ENCODE measurements around the gene ATP11A.
"Not testable (repeated sequence)": the region's sequence is repeated elsewhere in the genome, so short reads cannot be mapped to it uniquely, and the experiment has no call there.

DNA sequence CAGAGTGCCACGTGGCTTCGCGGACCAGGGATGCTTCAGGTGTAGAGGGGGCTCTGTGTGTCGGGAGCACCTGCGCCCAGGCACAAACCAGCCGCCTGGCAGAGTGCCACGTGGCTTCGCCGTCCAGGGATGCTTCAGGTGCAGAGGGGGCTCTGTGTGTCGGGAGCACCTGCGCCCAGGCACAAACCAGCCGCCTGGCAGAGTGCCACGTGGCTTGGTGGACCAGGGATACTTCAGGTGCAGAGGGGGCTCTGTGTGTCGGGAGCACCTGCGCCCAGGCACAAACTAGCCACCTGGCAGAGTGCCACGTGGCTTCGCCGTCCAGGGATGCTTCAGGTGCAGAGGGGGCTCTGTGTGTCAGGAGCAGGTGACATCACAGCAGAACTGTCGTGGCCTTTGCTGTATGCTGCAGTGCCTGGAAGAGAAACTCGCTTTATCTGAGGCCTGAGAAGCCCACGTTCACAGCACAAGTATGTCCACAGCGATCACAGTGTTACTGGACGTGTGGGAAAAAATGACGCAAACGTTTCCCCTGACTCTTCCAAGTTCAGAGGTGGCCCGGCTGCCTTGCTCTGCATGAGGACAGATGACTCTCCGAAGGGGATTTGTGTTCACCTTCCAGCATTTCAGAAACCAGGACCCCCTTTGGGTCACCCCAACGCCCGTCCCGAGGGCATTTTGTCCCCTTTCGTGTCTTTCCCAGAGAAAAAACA lies 151.6 kb downstream of the ATP11A start:
- TF ChIP-seq EZH2 (optimal IDR thresholded peaks at IDR 0.05; ENCODE audit: low read depth, low read length); EZH2phosphoT487 (IDR thresholded peaks at IDR 0.05; ENCODE audit: low read length): not testable (repeated sequence)
- TF ChIP-seq, protein P1, sequence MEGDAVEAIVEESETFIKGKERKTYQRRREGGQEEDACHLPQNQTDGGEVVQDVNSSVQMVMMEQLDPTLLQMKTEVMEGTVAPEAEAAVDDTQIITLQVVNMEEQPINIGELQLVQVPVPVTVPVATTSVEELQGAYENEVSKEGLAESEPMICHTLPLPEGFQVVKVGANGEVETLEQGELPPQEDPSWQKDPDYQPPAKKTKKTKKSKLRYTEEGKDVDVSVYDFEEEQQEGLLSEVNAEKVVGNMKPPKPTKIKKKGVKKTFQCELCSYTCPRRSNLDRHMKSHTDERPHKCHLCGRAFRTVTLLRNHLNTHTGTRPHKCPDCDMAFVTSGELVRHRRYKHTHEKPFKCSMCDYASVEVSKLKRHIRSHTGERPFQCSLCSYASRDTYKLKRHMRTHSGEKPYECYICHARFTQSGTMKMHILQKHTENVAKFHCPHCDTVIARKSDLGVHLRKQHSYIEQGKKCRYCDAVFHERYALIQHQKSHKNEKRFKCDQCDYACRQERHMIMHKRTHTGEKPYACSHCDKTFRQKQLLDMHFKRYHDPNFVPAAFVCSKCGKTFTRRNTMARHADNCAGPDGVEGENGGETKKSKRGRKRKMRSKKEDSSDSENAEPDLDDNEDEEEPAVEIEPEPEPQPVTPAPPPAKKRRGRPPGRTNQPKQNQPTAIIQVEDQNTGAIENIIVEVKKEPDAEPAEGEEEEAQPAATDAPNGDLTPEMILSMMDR (IDR thresholded peaks at IDR 0.05; ENCODE audit: low read length), result not testable (repeated sequence)
